ENCODE data around the gene CDCP1. TPM values are rescaled to one million over a fixed set of nuclear protein-coding genes. Genes with fewer than 3 reads are reported as not detected.
"Not testable (repeated sequence)": the region's sequence is repeated elsewhere in the genome, so short reads cannot be mapped to it uniquely, and the experiment has no call there.

CDCP1 gene
- total RNA-seq, 2 experiments from 2014 or later: 5.3 to 7.0 TPM

DNA sequence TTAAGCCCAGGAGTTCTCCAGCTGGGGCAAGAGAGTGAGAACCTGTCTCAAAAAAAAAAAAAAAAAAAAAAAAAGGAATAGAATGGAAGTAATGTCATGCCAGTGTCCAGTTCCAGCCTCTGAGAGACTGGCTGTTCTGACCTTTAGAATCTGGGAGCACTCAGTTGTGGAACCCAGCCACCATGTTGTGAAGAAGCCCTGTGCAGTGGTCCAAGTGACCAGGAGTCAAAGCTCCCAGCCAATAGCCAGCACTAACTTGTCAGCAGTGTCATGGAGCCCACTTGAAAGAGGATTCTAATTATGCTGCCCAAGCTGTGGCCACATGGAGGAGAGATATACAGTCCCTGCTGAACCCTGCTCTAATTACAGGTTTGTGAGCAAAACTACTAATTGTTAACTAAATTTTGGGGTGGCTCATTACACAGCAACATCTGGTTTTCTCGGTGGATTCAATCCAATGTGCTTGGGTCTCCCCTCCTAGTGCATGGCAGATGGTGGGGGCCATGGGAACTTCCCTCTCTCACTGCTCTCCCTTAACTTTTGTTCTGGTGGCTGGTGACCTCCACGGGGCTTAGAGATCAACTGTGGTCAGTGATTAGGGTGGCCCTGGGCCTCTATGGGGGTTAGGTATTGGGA, 64.6 kb downstream of the CDCP1 start:
- Mint-ChIP-seq H3K27me3 (peaks cover 15% of the 10 kb centered on the region), H3K4me3 (no peak overlapping the region), H3K4me1 (no peaks in the 10 kb centered on the region), H3K36me3 (no peaks in the 10 kb centered on the region), H3K27ac (no peak overlapping the region), H3K9me3 (ENCODE audit: low read depth) (no peaks in the 10 kb centered on the region)
- no peak for DNase-seq
- no peak for ATAC-seq
- CTCF ChIA-PET: interaction anchor here (1.2 kb wide), 1 partner anchor 15 kb away, joined by 4 read pairs; no protein-coding TSS in a partner anchor

DNA sequence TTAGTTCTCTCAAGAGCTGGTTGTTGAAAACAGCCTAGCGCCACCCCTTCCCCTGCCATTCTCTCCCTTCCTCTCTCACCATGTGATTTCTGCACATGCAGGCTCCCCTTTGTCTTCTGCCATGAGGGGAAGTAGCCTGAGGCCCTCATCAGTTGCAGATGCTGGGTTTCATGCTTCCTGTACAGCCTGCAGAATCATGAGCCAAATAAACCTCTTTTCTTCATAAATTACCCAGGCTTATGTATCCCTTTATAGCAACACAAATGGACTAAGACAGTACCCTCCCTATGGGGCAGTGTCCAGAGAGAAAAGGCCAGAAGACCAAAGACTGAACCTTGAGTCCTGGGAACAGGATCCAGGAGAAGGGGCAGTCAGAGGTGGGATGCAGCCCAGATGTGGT, 65.4 kb downstream of the CDCP1 start:
- Mint-ChIP-seq H3K9me3 (ENCODE audit: low read depth) (no peaks in the 10 kb centered on the region), H3K27ac (no peak overlapping the region), H3K4me1 (no peaks in the 10 kb centered on the region), H3K4me3 (no peak overlapping the region), H3K36me3 (no peaks in the 10 kb centered on the region), H3K27me3 (peaks cover 17% of the 10 kb centered on the region)
- ATAC-seq (no peak), DNase-seq (no peak)
- CTCF ChIA-PET: interaction anchor here (1.2 to 1.3 kb wide), 2 partner anchors 16 to 74 kb away, joined by 3 to 4 read pairs; no protein-coding TSS in a partner anchor

- H3K27me3 Mint-ChIP-seq: peaks cover 18% of the 10 kb centered on the region
- no peaks in the 10 kb centered on the region for H3K9me3 Mint-ChIP-seq (ENCODE audit: low read depth)
- H3K36me3 Mint-ChIP-seq: no peaks in the 10 kb centered on the region
- no peak for ATAC-seq
- CTCF ChIA-PET: interaction anchor here (0.9 to 1.3 kb wide), 2 partner anchors 38 to 75 kb away, joined by 3 to 4 read pairs; no protein-coding TSS in a partner anchor
- H3K4me3 Mint-ChIP-seq: no peak overlapping the region
- no peaks in the 10 kb centered on the region for H3K4me1 Mint-ChIP-seq
- no peak for DNase-seq
- H3K27ac Mint-ChIP-seq: no peak overlapping the region
These were observed 66.5 kb downstream of the CDCP1 start for GRCh38 chr3:45079715-45080114.

- Mint-ChIP-seq H3K9me3 (ENCODE audit: low read depth) (no peaks in the 10 kb centered on the region), H3K4me3 (no peak overlapping the region), H3K27ac (no peak overlapping the region), H3K36me3 (no peaks in the 10 kb centered on the region), H3K27me3 (peaks cover 23% of the 10 kb centered on the region), H3K4me1 (no peaks in the 10 kb centered on the region)
- CTCF ChIA-PET: interaction anchor here (0.9 kb wide), 1 partner anchor 37 kb away, joined by 4 read pairs; no protein-coding TSS in a partner anchor
- ATAC-seq (no peak), DNase-seq (no peak)
These were observed 67.2 kb downstream of the CDCP1 start for GRCh38 chr3:45078910-45079522.

DNA sequence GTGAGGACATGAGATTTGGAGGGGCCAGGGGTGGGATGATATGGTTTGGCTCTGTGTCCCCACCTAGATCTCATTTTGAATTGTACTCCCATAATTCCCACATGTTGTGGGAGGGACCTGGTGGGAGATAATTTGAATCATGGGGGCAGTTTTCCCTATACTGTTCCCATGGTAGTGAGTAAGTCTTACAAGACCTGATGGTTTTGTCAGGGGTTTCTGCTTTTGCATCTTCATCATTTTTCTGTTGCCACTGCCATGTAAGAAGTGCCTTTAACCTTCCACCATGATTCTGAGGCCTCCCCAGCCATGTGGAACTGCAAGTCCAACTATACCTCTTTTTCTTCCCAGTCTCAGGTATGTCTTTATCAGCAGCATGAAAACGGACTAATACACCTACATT, 67.9 kb downstream of the CDCP1 start:
- DNase-seq; ATAC-seq; CTCF ChIA-PET; H3K27ac Mint-ChIP-seq; H3K36me3 Mint-ChIP-seq; H3K9me3 Mint-ChIP-seq (ENCODE audit: low read depth); H3K4me1 Mint-ChIP-seq; H3K4me3 Mint-ChIP-seq: not testable (repeated sequence)
- peaks cover 27% of the 10 kb centered on the region for H3K27me3 Mint-ChIP-seq

DNA sequence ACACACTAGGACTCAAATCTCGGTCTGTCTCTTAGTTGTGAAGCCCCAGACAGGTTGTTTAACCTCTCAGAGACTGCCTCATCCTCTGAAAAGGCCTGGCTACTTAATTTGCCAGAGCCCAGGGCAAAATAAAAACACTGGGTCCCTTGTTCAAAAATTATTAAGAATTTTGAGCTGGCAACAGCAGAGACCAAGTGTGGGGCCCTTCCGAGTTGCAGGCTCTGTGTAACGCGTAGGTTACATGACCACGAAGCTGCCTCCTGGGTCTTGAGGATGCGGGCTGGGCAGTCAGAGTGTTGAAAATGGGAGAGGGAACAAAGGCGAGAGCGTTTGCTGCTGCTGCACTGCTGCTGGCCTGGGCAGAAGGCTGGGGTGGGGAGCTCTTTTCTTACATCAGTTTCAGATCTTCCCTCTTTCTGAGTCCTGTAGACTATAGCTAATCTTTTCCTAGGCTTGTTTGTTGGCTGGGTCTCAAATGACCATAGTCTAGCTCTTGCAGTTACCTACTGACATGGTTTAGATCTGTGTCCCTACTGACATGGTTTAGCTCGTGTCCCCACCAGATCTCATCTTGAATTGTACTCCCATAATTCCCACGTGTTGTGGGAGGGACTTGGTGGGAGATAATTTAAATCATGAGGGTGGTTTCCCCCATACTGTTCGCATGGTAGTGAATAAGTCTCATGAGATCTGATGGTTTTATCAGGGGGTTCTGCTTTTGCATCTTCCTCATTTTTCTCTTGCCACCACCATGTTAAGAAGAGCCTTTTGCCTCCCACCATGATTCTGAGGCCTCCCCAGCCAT, 70.2 kb downstream of the CDCP1 start:
- DNase-seq (no peak), ATAC-seq (no peak)
- H3K36me3 Mint-ChIP-seq: no peaks in the 10 kb centered on the region
- H3K4me3 Mint-ChIP-seq: no peak overlapping the region
- H3K9me3 Mint-ChIP-seq (ENCODE audit: low read depth): peaks cover 2% of the 10 kb centered on the region
- H3K4me1 Mint-ChIP-seq: no peaks in the 10 kb centered on the region
- CTCF ChIA-PET: interaction anchor here (1.2 to 1.5 kb wide), 2 partner anchors 10 to 584 kb away, joined by 3 read pairs; no protein-coding TSS in a partner anchor
- H3K27me3 Mint-ChIP-seq: peaks cover 29% of the 10 kb centered on the region
- no peak overlapping the region for H3K27ac Mint-ChIP-seq

- Mint-ChIP-seq H3K4me1 (peaks cover 6% of the 10 kb centered on the region), H3K27ac (no peak overlapping the region), H3K36me3 (no peaks in the 10 kb centered on the region), H3K27me3 (peaks cover 38% of the 10 kb centered on the region), H3K4me3 (no peak overlapping the region), H3K9me3 (ENCODE audit: low read depth) (peaks cover 2% of the 10 kb centered on the region)
- DNase-seq (no peak), ATAC-seq (no peak)
- CTCF ChIA-PET: interaction anchor here (1.1 kb wide), 1 partner anchor 17 kb away, joined by 5 read pairs; no protein-coding TSS in a partner anchor
These were observed 75.1 kb downstream of the CDCP1 start for GRCh38 chr3:45071075-45071474.

- CTCF ChIA-PET: interaction anchor here (1.5 kb wide), 1 partner anchor 29 kb away, joined by 3 read pairs; no protein-coding TSS in a partner anchor
- no peaks in the 10 kb centered on the region for H3K9me3 Mint-ChIP-seq (ENCODE audit: low read depth)
- no peaks in the 10 kb centered on the region for H3K36me3 Mint-ChIP-seq
- H3K27ac Mint-ChIP-seq: no peak overlapping the region
- peaks cover 28% of the 10 kb centered on the region for H3K27me3 Mint-ChIP-seq
- no peak for DNase-seq
- no peak for ATAC-seq
- H3K4me3 Mint-ChIP-seq: no peak overlapping the region
- peaks cover 24% of the 10 kb centered on the region for H3K4me1 Mint-ChIP-seq
These were observed 78.2 kb downstream of the CDCP1 start for GRCh38 chr3:45067941-45068340.

DNA sequence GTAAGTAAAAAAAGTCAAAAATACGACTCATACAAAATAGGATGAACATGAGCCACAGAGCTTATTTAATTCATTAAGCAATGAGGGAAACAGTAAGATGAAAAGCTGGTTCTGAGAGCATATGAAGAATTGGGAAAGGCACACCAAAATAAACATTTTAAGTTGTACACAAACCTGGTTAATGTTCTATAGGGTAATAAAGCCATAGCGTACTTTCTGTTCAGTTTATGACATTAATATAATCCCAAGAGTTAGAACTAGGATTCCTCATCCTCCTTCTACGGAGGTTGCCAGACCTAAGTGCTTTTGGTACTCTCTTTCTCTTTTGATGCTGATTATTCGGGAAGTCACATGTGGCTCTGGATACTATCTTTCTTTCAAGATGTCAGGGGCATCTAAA, 78.7 kb downstream of the CDCP1 start:
- no peak overlapping the region for H3K4me3 Mint-ChIP-seq
- CTCF ChIA-PET: interaction anchor here (1.1 to 1.7 kb wide), 3 partner anchors 12 to 29 kb away, joined by 3 read pairs; no protein-coding TSS in a partner anchor
- DNase-seq (no peak), ATAC-seq (no peak)
- H3K4me1 Mint-ChIP-seq: peaks cover 24% of the 10 kb centered on the region
- no peak overlapping the region for H3K27ac Mint-ChIP-seq
- peaks cover 28% of the 10 kb centered on the region for H3K27me3 Mint-ChIP-seq
- H3K9me3 Mint-ChIP-seq (ENCODE audit: low read depth): no peaks in the 10 kb centered on the region
- H3K36me3 Mint-ChIP-seq: no peaks in the 10 kb centered on the region

DNA sequence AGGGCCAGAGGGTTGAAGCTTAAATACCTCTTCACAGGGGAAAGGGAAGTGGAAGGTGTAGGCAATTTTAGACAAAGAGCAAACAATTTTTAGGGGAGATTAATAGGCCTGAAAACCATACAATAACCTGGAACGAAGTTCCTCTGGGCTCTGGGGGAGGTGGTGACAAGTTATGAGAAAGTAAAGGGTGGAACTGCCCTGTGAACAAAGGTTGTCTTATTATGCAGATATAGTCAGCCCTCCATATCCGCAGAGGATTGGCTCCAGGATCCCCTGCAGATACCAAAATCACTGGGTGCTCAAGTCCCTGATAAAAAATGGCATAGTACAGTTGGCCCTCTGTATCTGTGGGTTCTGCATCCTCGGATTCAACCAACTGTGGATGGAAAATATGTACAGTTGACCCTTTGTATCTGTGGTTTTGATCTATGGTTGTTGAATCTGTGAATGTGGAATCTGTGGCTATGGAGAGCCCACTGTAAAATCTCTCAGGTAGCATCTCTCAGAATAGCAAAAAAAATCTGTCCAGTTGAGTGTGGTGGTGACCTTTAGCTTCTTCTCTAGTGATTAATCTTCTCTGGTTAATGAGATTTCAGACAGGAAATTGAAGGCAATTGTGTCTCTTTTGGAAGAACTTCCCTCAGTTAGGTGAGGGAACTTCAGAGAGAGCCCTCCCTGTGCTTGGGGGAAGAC, 79.9 kb downstream of the CDCP1 start:
- Mint-ChIP-seq H3K4me3 (no peak overlapping the region), H3K9me3 (ENCODE audit: low read depth) (no peaks in the 10 kb centered on the region), H3K4me1 (peaks cover 26% of the 10 kb centered on the region), H3K27ac (no peak overlapping the region), H3K36me3 (no peaks in the 10 kb centered on the region), H3K27me3 (peaks cover 27% of the 10 kb centered on the region)
- no peak for ATAC-seq
- DNase-seq: no peak
- CTCF ChIA-PET: interaction anchor here (0.9 to 1.7 kb wide), 5 partner anchors 9 to 28 kb away, joined by 3 read pairs; no protein-coding TSS in a partner anchor

- Mint-ChIP-seq H3K9me3 (ENCODE audit: low read depth) (no peaks in the 10 kb centered on the region), H3K4me3 (no peak overlapping the region), H3K4me1 (peaks cover 26% of the 10 kb centered on the region), H3K27me3 (peaks cover 25% of the 10 kb centered on the region), H3K27ac (peak overlapping the region; percentile 77), H3K36me3 (no peaks in the 10 kb centered on the region)
- CTCF ChIA-PET: interaction anchor here (0.9 to 1.3 kb wide), 3 partner anchors 8 to 25 kb away, joined by 3 read pairs; no protein-coding TSS in a partner anchor
- no peak for ATAC-seq
- no peak for DNase-seq
These were observed 80.8 kb downstream of the CDCP1 start for GRCh38 chr3:45065373-45065720.

DNA sequence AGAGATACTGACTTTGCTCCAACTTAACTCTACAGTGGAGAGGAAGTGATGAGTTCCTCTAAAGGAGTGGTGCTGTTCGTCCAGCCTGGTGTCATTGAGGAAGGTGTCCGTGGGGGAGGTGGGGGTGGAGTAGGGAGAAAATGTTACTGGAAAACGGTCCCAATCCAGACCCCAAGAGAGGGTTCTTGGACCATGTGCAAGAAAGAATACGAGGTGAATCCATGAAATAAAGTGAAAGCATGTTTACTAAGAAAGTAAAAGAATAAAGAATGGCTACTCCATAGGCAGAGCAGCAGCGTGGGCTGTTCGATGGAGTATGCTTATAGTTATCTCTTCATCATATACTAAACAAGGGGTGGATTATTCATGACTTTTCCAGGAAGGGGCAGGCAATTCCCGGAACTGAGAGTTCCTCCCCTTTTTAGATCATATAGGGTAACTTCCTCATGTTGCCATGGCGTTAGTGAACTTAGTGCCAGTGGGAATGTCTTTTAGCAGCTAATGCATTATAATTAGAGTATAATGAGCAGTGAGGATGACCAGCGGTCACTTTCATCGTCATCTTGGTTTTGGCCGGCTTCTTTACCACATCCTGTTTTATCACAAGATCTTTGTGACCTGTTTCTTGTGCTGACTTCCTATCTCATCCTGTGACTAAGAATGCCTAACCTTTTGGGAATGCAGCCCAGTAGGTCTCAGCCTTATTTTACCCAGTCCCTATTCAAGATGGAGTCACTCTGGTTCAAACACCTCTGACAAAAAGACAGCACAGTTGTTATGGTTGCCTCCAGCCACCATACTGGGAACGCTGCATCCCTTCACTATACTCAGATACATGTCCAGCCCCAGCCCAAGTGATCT, 81.4 kb downstream of the CDCP1 start:
- peaks cover 24% of the 10 kb centered on the region for H3K27me3 Mint-ChIP-seq
- peak overlapping the region; percentile 51 for H3K4me3 Mint-ChIP-seq
- no peaks in the 10 kb centered on the region for H3K36me3 Mint-ChIP-seq
- H3K4me1 Mint-ChIP-seq: peaks cover 26% of the 10 kb centered on the region
- peak overlapping the region; percentile 77 for H3K27ac Mint-ChIP-seq
- ATAC-seq: peak; percentile 84
- DNase-seq: peak; percentile 80
- no peaks in the 10 kb centered on the region for H3K9me3 Mint-ChIP-seq (ENCODE audit: low read depth)
- CTCF ChIA-PET: interaction anchor here (1.2 to 1.3 kb wide), 2 partner anchors 11 to 24 kb away, joined by 3 read pairs; no protein-coding TSS in a partner anchor

All from activated CD8-positive, alpha-beta memory T cell treated with anti-CD3 and anti-CD28 coated beads, Interleukin-2, amount 10 ng/mL, durations not matched to agents 7 days and 5 days (primary cell).